ENCODE data around the gene RARS1.
"Not testable (repeated sequence)": the region's sequence is repeated elsewhere in the genome, so short reads cannot be mapped to it uniquely, and the experiment has no call there.

RARS1 gene

DNA sequence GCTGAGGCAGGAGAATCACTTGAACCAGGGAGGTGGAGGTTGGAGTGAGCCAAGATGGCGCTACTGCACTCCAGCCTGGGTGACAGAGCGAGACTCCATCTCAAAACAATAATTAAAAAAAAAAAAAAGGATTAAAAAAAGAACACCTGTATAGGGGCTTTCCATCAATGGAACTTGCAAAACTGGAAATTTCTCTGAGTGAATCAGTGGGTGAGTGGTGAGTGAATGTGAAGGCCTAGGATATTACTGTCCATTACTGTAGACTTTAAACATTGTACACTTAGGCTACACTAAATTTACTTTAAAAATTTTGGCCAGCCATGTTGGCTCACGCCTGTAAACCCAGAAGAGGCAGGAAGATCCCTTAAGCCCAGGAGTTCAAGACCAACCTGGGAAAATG lies 5.7 kb upstream of the RARS1 start:
- DNase-seq (ENCODE audit: low read depth in 2 of 3, low spot score in 1 of 3), result no peak

DNA sequence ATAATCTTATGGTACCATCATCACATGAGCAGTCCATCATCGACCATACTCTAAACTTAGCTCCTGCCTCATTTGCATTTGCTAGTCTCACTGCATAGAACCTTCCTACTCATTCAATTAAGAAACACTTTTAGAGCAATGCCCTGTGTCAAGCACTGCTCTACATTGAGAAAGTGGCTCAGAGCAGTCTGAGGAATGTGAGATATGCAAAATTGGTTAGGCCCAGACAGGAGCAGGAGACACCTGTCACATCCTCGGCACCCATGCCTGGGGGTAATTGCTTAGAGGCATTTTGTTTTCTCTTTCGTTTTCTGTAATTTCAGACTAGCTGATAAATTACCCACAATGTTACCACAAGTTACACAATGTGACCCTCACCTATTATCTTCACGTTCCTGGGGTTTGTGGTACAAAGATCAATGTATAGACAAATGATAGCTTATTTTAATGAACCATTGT lies 4.9 kb upstream of the RARS1 start:
- DNase-seq (ENCODE audit: low read depth in 2 of 3, low spot score in 1 of 3), result no peak

DNA sequence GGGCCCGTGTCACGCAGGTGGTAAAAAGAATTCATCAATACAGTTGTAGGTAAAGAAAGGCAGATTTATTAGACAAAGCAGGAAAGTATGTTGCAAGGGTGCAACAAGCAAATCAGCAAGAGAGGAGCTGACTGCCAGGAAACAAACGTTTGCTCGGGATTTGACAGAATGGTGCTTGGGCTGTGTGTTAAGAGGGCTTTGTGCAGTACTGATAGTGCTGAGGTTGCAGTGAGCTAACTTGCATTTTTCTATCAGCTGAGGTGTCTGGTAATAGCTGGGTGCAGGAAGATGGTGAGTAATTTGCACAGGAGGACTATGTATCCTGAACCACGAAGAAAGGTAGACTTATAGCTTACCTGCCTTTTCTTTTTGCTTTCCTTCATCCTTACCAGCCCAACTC lies 3.9 kb upstream of the RARS1 start:
- no peak for DNase-seq (ENCODE audit: low read depth in 2 of 3, low spot score in 1 of 3)

DNA sequence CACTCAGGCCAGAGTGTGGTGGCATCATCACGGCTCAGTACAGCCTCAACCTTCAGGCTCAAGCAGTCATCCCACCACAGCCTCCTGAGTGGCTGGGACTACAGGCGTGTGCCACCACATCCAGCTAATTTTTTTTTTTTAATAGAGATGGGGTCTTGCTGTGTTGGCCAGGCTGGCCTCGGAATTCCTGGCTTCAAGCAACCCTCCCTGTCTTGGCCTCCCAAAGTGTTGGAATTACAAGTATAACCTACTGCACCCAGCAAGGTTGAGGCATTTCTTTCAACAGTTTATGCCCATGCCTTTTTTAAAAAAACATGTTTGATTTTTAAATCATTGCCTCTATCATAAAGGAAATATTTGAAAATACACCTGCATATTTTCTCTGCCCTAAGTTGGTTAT lies 2.8 kb downstream of the RARS1 start:
- DNase-seq (ENCODE audit: low read depth in 2 of 3, low spot score in 1 of 3), result no peak

DNA sequence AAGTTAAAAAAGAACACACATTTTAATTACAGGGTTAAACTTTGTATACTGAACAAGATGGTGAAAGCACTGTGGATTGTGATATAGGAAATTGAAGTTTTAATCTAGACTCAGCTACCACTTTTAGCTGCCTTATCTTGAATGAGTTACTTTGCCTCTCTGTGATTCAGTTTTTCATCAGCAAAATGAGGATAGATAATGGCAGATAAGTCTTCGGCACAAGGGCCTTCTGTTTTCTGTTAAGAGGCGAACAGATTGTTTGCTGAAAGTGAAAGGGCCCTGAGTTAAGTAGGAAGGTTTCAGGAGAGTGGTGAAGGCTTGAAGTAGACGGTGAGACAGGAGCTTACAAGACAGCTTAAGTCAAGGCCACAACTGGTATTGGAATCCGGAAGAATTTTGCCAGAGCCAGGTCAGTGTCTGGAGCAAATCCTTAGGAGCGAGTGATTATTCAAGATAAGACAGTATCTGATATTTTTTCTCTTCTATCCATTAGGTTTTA lies 7.8 kb downstream of the RARS1 start:
- DNase-seq (ENCODE audit: low read depth in 2 of 3, low spot score in 1 of 3), result no peak

DNA sequence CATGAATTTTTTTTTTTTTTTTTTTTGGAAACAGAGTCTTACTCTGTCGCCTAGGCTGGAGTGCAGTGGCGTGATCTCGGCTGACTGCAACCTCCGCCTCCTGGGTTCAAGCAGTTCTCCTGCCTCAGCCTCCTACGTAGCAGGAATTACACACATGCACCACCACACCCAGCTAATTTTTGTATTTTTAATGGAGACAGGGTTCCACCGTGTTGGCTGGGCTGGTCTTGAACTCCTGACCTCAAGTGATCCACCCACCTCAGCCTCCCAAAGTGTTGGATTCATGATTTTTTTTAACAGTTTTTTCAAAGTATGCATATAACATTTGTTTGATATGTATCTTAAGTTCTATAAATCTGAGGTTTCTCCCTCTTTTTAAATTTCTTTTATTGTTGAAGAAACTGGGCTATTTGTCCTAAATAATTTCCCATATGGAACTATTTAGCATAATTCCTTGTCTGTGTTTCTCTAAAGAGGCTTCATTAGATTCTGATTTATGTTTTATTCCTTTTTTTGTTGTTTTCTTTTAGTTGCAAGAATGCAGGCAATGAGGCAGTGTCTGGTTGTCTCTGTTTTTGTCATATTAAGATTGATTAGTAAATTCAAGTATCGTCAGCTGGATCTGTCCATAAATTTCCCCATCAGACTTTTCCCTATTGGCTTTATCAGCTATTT lies 16.4 kb downstream of the RARS1 start:
- DNase-seq (ENCODE audit: low read depth in 2 of 3, low spot score in 1 of 3), result no peak

DNA sequence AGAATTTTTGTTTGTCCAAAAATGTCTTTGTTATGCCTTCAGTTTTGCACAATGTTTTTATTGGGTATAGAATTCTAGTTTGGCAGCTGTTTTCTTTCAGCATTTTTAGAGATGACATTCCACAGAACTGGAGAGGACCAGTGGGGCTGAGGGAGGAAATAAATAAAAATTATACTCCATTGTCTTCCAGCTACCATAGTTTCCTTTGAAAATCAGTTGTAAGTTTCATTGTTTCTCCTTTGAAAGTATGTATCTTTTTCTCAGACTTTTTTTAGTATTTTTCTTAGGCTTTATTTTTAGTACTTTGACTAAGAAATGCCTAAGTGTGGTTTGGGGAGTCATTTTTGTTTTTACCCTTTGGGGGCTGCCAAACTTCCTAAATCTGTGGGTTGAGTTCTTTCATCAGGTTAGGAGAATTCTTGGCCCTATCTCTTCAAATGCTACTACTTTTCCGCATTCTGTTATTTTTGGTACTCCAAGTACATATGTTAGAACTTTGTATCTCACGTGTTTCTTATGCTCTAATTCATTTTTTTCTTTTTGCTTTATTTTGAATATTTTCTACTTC lies 27.7 kb downstream of the RARS1 start:
- DNase-seq (ENCODE audit: low read depth in 2 of 3, low spot score in 1 of 3), result no peak

DNA sequence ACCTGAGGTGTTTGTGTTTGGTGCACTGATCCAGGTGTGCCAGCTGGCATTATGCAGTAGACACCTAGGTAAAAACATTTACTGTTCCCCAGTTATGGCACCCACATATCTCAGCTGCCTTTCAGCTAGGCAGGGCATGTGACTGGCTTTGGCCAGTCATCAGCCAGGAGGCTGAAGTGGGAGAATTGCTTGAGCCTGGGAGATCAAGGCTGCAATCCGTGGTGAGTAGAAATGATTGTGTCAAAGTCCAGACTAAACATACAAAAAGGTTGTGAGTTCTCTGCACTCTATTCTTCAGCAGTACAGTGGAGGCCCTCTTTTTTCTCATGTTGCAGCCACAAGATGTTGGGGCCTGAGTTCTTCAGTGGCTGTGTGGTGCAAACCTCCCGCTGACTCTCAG lies 39.6 kb downstream of the RARS1 start:
- DNase-seq (ENCODE audit: low read depth in 2 of 3, low spot score in 1 of 3), result no peak

DNA sequence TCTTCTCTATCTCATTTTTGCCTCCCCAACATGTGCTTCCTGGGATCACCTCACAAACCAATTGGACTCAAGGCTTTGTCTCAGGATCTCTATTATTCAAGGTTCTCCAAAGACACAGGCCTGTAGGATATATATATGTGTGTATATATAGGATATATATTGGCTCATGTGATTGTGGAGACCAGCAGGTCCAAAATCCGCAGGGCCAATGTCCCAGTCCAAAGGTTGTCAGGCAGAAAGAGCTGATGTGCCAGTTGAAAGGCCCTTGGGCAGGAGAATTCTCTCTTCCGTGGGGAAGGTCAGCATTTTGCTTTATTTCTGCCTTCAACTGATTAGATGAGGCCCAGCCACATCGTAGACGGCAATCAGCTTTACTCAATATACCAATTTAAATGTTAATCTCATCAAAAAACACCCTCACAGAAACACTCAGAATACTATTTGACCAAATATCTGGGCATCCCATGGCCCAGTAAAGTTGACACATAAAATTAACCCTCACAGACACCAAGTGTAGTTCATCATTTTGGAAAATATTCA lies 41.6 kb downstream of the RARS1 start:
- DNase-seq (ENCODE audit: low read depth in 2 of 3, low spot score in 1 of 3), result no peak

DNA sequence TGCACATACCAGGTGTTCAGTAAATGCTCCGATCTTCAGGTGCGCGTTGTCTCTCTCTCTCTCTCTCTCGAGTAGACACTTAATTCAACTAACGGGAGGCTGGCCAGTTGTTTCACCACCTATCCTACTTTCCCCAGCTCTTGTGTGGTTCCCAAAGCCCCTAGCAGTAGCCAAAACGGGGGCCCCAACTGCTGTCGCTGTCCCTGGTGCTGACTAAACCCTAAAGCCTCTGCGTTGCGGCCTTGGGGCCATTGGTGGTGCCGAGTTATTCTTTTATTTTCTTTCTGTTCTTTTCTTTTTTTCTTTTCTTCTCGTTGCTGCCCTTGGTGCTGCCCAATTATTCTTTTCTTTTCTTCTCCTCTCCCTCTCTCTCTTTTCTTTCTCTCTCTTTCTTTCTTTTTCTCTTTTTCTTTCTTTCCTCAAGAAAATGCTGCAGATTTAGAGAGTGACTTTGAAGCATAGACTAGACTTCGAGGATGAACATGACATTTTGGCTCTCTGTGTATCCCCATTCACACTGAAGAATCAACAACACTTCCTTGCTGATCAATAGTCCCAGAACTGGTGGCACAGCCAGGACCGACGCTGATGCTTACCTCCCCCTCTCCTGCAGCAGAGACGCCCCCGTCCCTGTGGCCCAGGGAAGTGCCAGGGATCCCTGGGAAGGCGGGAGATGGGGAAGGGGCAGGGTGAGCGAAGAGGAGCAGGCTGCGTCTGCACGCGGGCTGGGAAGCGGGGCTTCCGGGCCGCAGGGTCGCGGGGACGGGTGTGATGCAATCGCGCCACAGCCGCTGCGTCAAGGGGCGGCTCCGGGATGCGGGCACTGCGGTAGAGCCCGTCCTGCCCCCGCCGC lies 42.5 kb downstream of the RARS1 start, which contains the start of gene FBLL1:
Gene FBLL1, plus strand, starts transcription at position 785 of the 853 bp plus-strand sequence. CDS start 200 bp downstream, outside the sequence.
- DNase-seq (ENCODE audit: low read depth in 2 of 3, low spot score in 1 of 3), result peak in 1 of 3 donors; percentile 5

DNA sequence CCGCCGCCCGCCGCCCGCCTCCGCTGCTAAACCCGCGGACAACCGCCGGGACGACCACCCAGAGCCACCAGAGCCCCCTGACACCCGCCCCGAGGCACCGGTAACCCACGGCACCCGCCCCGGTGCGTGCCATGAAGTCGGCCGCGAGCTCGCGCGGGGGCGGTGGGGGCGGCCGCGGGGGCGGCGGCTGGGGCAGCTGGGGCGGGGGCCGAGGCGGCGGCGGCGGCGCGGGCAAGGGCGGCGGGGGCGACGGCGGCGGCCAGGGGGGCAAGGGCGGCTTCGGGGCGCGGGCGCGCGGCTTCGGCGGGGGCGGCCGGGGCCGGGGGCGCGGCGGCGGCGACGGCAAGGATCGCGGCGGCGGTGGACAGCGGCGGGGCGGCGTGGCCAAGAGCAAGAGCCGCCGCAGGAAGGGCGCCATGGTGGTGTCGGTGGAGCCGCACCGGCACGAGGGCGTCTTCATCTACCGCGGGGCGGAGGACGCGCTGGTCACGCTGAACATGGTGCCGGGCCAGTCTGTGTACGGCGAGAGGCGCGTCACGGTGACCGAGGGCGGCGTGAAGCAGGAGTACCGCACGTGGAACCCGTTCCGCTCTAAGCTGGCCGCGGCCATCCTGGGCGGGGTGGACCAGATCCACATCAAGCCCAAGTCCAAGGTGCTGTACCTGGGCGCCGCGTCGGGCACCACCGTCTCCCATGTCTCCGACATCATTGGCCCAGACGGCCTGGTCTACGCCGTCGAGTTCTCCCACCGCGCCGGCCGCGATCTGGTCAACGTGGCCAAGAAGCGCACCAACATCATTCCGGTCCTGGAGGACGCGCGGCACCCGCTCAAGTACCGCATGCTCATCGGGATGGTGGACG lies 43.3 kb downstream of the RARS1 start:
- no peak for DNase-seq (ENCODE audit: low read depth in 2 of 3, low spot score in 1 of 3)

DNA sequence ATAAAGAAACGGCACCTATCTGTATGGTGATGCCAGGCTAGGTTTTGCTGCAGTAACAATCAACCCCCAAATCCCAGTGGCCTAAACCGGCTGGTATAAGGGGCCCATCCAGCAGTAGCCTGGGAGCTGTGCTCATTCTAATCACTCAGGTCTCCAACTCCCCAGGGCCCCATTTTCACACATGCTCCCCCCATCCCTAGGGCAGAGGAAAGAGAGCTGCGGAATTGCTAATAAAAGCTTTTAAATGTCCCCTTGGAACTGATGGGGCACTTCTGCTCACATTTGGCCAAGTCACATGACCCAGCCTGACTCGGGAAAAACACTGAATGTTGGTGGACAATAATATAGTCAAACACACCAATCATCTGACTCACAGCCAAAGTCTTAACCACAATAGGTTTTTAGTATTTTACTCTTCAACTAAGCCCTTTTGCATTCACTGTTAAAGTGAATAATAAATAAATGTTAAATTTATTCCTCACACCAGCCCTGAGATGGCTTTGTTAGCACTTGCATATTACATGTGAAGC lies 44.4 kb downstream of the RARS1 start:
- DNase-seq (ENCODE audit: low read depth in 2 of 3, low spot score in 1 of 3), result no peak

DNA sequence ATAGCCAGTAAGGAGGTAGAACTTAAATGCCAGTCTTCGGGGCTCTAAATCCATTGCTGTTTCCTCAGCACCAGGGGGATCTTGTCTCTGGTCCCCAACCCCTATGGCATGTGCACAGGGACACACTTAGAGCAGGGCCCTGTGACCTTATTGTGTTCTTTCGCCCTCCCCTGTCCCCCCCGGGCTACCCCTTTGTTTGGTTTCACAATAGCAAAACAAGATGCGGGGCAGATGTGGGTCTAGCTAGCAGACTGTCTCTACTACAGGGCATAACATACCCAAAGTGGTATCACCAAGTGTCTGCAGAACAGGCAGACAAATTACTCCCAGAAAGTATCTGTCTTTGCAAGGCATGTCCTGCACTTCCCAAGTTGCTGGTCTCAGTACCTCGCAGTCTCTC lies 44.9 kb downstream of the RARS1 start:
- DNase-seq (ENCODE audit: low read depth in 2 of 3, low spot score in 1 of 3), result no peak

DNA sequence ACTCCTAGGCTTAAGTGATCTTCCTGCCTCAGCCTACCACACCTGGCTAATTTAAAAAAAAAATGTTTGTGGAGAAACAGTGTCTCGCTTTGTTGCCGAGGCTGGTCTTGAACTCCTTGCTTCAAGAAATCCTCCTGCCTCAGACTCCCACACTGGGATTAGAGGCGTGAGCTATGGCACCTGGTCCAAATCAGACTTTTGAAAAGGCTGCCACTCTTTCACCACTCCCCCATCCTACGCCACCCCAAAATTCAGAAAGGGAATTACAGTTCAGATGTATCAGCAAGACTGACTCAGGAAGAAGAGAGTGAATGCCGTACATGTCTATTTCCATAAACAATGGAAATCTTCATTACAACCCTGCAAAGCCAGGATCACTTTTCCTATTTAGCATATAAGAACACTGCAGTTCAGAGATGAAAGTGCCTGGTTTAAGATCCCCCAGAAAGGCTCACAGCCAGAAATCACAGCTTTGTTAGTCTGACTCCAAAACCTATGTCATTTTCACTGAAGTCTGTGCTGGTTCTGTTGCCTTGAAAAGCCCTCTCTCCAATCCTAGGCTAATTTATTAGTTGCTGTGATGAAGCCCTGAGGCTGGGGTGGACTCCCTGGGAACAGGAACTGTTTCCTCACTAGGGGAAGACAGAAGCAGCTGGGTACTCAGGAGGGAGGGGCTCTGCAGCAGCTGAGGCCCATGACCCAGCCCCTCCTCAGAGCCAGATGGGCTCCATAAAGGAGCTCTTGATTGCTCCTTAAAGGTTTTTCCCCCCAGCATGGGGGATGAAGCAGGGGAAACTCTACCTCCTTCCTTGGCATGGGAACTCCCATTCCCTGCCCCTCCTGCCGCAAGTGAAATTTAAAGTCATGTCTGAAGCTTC lies 46.0 kb downstream of the RARS1 start:
- no peak for DNase-seq (ENCODE audit: low read depth in 2 of 3, low spot score in 1 of 3)

DNA sequence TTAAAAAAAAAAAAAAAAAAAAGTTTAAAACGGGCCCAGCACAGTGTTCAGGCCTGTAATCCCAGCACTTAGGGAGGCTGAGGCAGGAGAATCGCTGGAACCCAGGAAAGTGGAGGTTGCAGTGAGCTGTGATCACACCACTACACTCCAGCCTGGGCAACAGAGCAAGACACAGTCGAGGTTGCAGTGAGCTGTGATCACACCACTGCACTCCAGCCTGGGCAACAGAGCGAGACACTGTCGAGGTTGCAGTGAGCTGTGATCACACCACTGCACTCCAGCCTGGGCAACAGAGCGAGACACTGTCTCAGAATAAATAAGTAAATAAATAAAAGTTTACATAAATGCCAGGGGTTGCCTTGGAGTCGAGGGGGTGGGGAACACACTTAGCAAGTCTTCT lies 48.1 kb downstream of the RARS1 start:
- DNase-seq (ENCODE audit: low read depth in 2 of 3, low spot score in 1 of 3), result not testable (repeated sequence)

DNA sequence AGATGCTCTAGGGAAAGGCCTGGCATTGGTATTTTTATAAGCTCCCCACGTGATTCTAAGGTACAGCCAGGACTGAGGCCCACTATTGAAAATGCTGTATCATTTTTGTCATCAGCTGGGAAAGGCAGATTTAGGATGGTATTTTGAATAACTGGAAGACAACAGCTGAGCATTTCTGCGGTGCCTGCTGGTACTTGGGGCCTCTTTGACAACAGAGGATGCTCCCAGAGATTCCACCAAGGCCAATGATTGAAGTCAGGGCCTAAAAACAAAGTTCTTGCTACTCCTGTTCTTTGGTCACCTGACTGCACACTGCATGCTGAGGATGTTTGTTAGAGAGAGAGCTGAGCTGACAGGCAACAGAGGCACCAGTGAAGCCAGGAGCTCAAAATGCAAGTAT lies 50.9 kb downstream of the RARS1 start:
- no peak for DNase-seq (ENCODE audit: low read depth in 2 of 3, low spot score in 1 of 3)

DNA sequence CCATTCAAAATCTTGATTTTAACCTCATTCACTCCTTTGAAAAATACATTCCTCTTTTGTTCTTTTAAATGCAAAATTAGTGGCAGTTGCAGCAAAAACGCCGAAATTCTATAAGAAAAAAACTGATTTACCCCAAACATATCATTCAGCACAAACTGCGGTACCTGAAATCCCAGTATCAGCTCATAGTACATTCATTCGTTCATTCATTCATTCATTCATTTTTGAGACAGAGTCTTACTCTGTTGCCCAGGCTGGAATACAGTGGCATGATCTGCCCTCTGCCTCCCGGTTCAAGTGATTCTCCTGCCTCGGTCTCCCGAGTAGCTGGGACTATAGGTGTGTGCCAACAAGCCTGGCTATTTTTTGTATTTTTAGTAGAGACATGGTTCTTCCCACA lies 63.3 kb downstream of the RARS1 start:
- DNase-seq (ENCODE audit: low read depth in 2 of 3, low spot score in 1 of 3), result no peak

DNA sequence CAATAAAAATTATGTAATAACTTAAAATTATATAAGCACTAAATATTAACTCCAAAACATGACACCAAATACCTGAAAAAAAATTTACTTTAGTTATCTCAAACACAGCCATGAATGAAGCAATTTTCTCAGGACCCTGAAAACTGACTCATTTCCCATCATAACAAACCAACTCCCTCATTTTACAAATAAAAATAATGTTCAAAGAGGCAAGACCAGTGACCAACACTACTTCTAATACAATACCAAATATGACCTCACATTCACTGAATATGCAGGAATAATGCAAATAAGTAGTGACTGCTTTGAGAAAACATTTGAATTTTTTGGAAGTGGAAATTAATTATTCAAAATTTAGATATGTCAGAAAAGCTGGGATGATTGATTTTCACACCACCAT lies 64.4 kb downstream of the RARS1 start:
- no peak for DNase-seq (ENCODE audit: low read depth in 2 of 3, low spot score in 1 of 3)

DNA sequence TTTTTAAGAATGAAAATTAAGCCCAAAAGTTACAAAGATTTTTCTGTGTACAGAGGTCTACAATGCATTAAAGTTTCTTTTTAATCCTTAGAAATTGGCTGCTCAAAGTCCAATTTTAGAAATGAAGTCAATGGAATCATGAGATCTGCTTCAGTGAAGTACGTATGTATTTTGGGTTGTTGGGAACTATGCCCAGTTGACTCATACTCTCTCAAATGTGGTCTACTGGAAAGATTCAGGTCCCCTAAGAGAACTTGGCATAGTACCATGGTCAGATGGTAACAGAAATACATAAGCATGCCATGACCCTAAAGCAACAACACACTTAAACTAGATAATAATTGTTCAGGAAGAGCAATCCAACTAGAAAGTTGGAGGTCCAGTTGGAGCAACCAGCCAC lies 65.9 kb downstream of the RARS1 start:
- no peak for DNase-seq (ENCODE audit: low read depth in 2 of 3, low spot score in 1 of 3)
